ENCODE results near the gene DDX53. TPM values are rescaled to one million over a fixed set of nuclear protein-coding genes. Genes with fewer than 3 reads are reported as not detected.

The DDX53 gene
- total RNA-seq, 2 experiments from 2014 or later, result not detected

- H3K36me3 Mint-ChIP-seq, result no peaks in the 10 kb centered on the region
Measured at GRCh38 chrX:23003116-23003515, 3.4 kb downstream of the DDX53 start.

GRCh38 chrX:23008431-23009099 is 8.8 kb downstream of the DDX53 start:
- no peak for DNase-seq
- no peak overlapping the region for H3K27ac Mint-ChIP-seq
- H3K4me3 Mint-ChIP-seq, result no peak overlapping the region
- ChIA-PET POLR2A (no interaction called here), CTCF (no interaction called here)
- H3K4me1 Mint-ChIP-seq (ENCODE audit: low read depth), result no peaks in the 10 kb centered on the region
- H3K9me3 Mint-ChIP-seq, result no peaks in the 10 kb centered on the region
- intact Hi-C loops (cut with micrococcal nuclease), result no loop called here
- H3K36me3 Mint-ChIP-seq, result no peaks in the 10 kb centered on the region
- H3K27me3 Mint-ChIP-seq, result no peaks in the 10 kb centered on the region

More at GRCh38 chrX:23003116-23003515, 3.4 kb downstream of the DDX53 start:
- CTCF ChIA-PET, result no interaction called here
- Mint-ChIP-seq H3K4me3 (no peak overlapping the region), H3K27me3 (no peaks in the 10 kb centered on the region), H3K27ac (no peak overlapping the region), H3K4me1 (ENCODE audit: low read depth) (no peaks in the 10 kb centered on the region), H3K9me3 (no peaks in the 10 kb centered on the region)
- no peak for DNase-seq
- POLR2A ChIA-PET, result no interaction called here
- intact Hi-C loops (cut with micrococcal nuclease), result no loop called here

GRCh38 chrX:23012162-23012561 is 12.4 kb downstream of the DDX53 start:
- no peaks in the 10 kb centered on the region for H3K9me3 Mint-ChIP-seq
- no peaks in the 10 kb centered on the region for H3K4me1 Mint-ChIP-seq (ENCODE audit: low read depth)
- intact Hi-C loops (cut with micrococcal nuclease), result no loop called here
- ChIA-PET POLR2A (no interaction called here), CTCF (no interaction called here)
- H3K36me3 Mint-ChIP-seq, result no peaks in the 10 kb centered on the region
- H3K27me3 Mint-ChIP-seq, result no peaks in the 10 kb centered on the region
- DNase-seq, result no peak
- H3K4me3 Mint-ChIP-seq, result no peak overlapping the region
- no peak overlapping the region for H3K27ac Mint-ChIP-seq

GRCh38 chrX:23012636-23013035 is 12.9 kb downstream of the DDX53 start:
- H3K9me3 Mint-ChIP-seq, result no peaks in the 10 kb centered on the region
- intact Hi-C loops (cut with micrococcal nuclease), result no loop called here
- no peak for DNase-seq
- H3K4me1 Mint-ChIP-seq (ENCODE audit: low read depth), result no peaks in the 10 kb centered on the region
- H3K4me3 Mint-ChIP-seq, result no peak overlapping the region
- no peaks in the 10 kb centered on the region for H3K27me3 Mint-ChIP-seq
- CTCF ChIA-PET, result no interaction called here
- no peak overlapping the region for H3K27ac Mint-ChIP-seq
- no peaks in the 10 kb centered on the region for H3K36me3 Mint-ChIP-seq
- POLR2A ChIA-PET, result no interaction called here

- CTCF ChIA-PET, result no interaction called here
- Mint-ChIP-seq H3K4me1 (ENCODE audit: low read depth) (no peaks in the 10 kb centered on the region), H3K27ac (no peak overlapping the region), H3K9me3 (no peaks in the 10 kb centered on the region), H3K27me3 (no peaks in the 10 kb centered on the region), H3K36me3 (no peaks in the 10 kb centered on the region), H3K4me3 (no peak overlapping the region)
- intact Hi-C loops (cut with micrococcal nuclease), result no loop called here
- POLR2A ChIA-PET, result no interaction called here
- DNase-seq, result no peak
Measured at GRCh38 chrX:23013366-23013765, 13.6 kb downstream of the DDX53 start.

- Mint-ChIP-seq H3K27me3 (no peaks in the 10 kb centered on the region), H3K9me3 (no peaks in the 10 kb centered on the region), H3K27ac (no peak overlapping the region), H3K36me3 (no peaks in the 10 kb centered on the region), H3K4me3 (no peak overlapping the region), H3K4me1 (ENCODE audit: low read depth) (no peaks in the 10 kb centered on the region)
- POLR2A ChIA-PET, result no interaction called here
- intact Hi-C loops (cut with micrococcal nuclease), result no loop called here
- CTCF ChIA-PET, result no interaction called here
- DNase-seq, result no peak
Measured at GRCh38 chrX:23031600-23031999, 31.8 kb downstream of the DDX53 start.

GRCh38 chrX:23035493-23035892 is 35.7 kb downstream of the DDX53 start:
- intact Hi-C loops (cut with micrococcal nuclease), result no loop called here
- no peaks in the 10 kb centered on the region for H3K4me1 Mint-ChIP-seq (ENCODE audit: low read depth)
- POLR2A ChIA-PET, result no interaction called here
- H3K36me3 Mint-ChIP-seq, result no peaks in the 10 kb centered on the region
- no peak overlapping the region for H3K27ac Mint-ChIP-seq
- H3K9me3 Mint-ChIP-seq, result no peaks in the 10 kb centered on the region
- H3K27me3 Mint-ChIP-seq, result no peaks in the 10 kb centered on the region
- DNase-seq, result no peak
- CTCF ChIA-PET, result no interaction called here
- H3K4me3 Mint-ChIP-seq, result no peak overlapping the region

GRCh38 chrX:23046443-23046842 is 46.7 kb downstream of the DDX53 start:
- POLR2A ChIA-PET, result no interaction called here
- Mint-ChIP-seq H3K9me3 (peaks cover 2% of the 10 kb centered on the region), H3K27ac (no peak overlapping the region), H3K4me3 (no peak overlapping the region), H3K4me1 (ENCODE audit: low read depth) (no peaks in the 10 kb centered on the region), H3K36me3 (no peaks in the 10 kb centered on the region), H3K27me3 (no peaks in the 10 kb centered on the region)
- CTCF ChIA-PET, result no interaction called here
- no peak for DNase-seq
- intact Hi-C loops (cut with micrococcal nuclease), result no loop called here

GRCh38 chrX:23048806-23049573 is 49.2 kb downstream of the DDX53 start:
- H3K4me3 Mint-ChIP-seq, result no peak overlapping the region
- DNase-seq, result no peak
- H3K27me3 Mint-ChIP-seq, result no peaks in the 10 kb centered on the region
- POLR2A ChIA-PET, result no interaction called here
- H3K27ac Mint-ChIP-seq, result no peak overlapping the region
- CTCF ChIA-PET, result no interaction called here
- intact Hi-C loops (cut with micrococcal nuclease), result no loop called here
- no peaks in the 10 kb centered on the region for H3K4me1 Mint-ChIP-seq (ENCODE audit: low read depth)
- peaks cover 2% of the 10 kb centered on the region for H3K9me3 Mint-ChIP-seq
- H3K36me3 Mint-ChIP-seq, result no peaks in the 10 kb centered on the region

GRCh38 chrX:23052324-23052723 is 52.6 kb downstream of the DDX53 start:
- H3K27me3 Mint-ChIP-seq, result no peaks in the 10 kb centered on the region
- H3K36me3 Mint-ChIP-seq, result no peaks in the 10 kb centered on the region
- no peaks in the 10 kb centered on the region for H3K4me1 Mint-ChIP-seq (ENCODE audit: low read depth)
- POLR2A ChIA-PET, result no interaction called here
- peaks cover 2% of the 10 kb centered on the region for H3K9me3 Mint-ChIP-seq
- H3K4me3 Mint-ChIP-seq, result no peak overlapping the region
- no peak for DNase-seq
- intact Hi-C loops (cut with micrococcal nuclease), result no loop called here
- CTCF ChIA-PET, result no interaction called here
- H3K27ac Mint-ChIP-seq, result no peak overlapping the region
